ENCODE results near the gene RPRD1B.

DNA sequence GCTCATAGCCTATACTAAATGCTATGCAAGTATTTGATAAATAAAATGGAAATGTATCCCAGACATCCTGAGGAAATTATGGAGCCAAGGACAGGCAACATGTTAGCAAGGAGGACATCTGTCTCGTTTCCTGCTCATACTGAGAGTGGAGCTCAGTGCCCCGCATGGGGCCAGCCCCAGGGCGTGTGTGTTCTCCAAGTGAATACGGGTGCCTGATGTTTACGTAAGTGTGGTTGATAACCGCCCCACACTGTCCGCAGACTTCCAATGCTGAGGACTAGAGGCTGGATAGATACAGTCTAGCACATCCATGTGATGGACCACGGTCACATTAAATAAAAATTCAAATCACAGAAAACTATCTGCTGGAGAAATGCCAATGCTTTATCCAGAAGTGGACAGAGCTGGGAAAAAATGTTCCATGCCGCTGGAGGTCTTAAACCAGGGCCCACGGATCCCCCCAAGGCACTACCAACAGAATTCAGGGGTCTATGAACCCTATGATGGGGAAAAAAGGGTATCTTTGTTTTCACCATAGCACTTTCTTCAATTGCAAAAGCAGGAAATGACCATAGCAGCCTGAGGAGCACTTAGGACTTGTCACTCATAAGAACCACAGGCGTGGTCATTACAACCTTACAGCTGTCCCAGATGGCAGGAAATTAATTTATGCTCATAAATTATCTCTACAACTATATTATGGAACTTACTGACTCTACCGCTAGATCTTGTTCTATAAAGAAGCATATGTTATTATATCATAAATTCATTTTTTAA, 106.6 kb downstream of the RPRD1B start:
- no peak for TF ChIP-seq CTCF (IDR thresholded peaks at IDR 0.05)
- no peak for TF ChIP-seq POLR2A (IDR thresholded peaks at IDR 0.05)
- no peak for TF ChIP-seq POLR2AphosphoS5 (IDR thresholded peaks at IDR 0.05)
